ENCODE measurements around the gene GIT1.

DNA sequence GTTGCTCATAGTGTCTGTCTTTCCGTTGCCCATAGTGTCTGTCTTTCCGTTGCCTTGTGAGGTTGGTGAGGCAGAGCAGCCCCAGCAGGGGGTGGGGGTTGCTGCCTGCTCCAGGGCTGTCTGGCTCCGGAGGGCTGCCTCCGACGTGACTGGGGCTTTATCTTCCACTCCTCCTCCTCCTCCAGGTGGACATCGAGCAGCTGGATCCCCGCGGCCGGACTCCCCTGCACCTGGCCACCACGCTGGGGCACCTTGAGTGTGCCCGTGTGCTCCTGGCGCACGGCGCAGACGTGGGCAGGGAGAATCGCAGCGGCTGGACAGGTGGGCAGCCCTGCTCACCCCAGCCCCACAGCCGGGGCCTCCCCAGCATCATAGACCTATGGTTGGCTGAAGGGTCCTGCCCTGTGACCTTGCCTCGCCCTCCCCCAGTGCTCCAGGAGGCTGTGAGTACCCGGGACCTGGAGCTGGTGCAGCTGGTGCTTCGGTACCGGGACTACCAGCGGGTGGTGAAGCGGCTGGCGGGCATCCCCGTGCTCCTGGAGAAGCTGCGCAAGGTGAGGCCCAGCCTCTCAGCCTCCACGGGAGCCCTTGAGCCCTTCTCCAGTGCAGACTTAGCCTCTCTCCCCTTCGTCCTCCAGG is 18.2 kb upstream of the GIT1 start:
- TF ChIP-seq, protein P1, sequence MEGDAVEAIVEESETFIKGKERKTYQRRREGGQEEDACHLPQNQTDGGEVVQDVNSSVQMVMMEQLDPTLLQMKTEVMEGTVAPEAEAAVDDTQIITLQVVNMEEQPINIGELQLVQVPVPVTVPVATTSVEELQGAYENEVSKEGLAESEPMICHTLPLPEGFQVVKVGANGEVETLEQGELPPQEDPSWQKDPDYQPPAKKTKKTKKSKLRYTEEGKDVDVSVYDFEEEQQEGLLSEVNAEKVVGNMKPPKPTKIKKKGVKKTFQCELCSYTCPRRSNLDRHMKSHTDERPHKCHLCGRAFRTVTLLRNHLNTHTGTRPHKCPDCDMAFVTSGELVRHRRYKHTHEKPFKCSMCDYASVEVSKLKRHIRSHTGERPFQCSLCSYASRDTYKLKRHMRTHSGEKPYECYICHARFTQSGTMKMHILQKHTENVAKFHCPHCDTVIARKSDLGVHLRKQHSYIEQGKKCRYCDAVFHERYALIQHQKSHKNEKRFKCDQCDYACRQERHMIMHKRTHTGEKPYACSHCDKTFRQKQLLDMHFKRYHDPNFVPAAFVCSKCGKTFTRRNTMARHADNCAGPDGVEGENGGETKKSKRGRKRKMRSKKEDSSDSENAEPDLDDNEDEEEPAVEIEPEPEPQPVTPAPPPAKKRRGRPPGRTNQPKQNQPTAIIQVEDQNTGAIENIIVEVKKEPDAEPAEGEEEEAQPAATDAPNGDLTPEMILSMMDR (IDR thresholded peaks at IDR 0.05; ENCODE audit: poor library complexity) = no peak
- no peak for TF ChIP-seq EZH2 (IDR thresholded peaks at IDR 0.05; ENCODE audit: borderline replicate concordance)

Data from hepatocyte (in vitro differentiated cells).